COLO668 (cell line): Measurements from ENCODE around the gene TRAPPC10.
"Not testable (repeated sequence)": the region's sequence is repeated elsewhere in the genome, so short reads cannot be mapped to it uniquely, and the experiment has no call there.

ENCODE experiments used
- DNase-seq: peaks from one replicate; lab custom pipeline; 2025; ENCODE audit not compliant: unreplicated experiment; lab: John Stamatoyannopoulos, UW

Gene TRAPPC10

GRCh38 chr21:44143380-44143779, 131.3 kb downstream of the TRAPPC10 start:
- not testable (repeated sequence) for DNase-seq

GRCh38 chr21:44143996-44144395, 131.9 kb downstream of the TRAPPC10 start:
- not testable (repeated sequence) for DNase-seq

- DNase-seq, result not testable (repeated sequence)
These were observed 132.9 kb downstream of the TRAPPC10 start for GRCh38 chr21:44144784-44145602.

GRCh38 chr21:44145616-44146015, 133.5 kb downstream of the TRAPPC10 start:
- DNase-seq, result not testable (repeated sequence)

GRCh38 chr21:44147108-44147507, 135.0 kb downstream of the TRAPPC10 start:
- not testable (repeated sequence) for DNase-seq

- DNase-seq, result not testable (repeated sequence)
These were observed 138.1 kb downstream of the TRAPPC10 start for GRCh38 chr21:44150255-44150654.

GRCh38 chr21:44153214-44153888, 141.2 kb downstream of the TRAPPC10 start:
- not testable (repeated sequence) for DNase-seq

GRCh38 chr21:44153889-44154228, 141.8 kb downstream of the TRAPPC10 start:
- not testable (repeated sequence) for DNase-seq

- DNase-seq, result not testable (repeated sequence)
These were observed 142.7 kb downstream of the TRAPPC10 start for GRCh38 chr21:44154816-44155230.

GRCh38 chr21:44155231-44155993, 143.3 kb downstream of the TRAPPC10 start:
- DNase-seq, result not testable (repeated sequence)

- not testable (repeated sequence) for DNase-seq
These were observed 143.9 kb downstream of the TRAPPC10 start for GRCh38 chr21:44155994-44156380.
